BLaER1 treated with 17β-estradiol and CSF1 and Interleukin-3, amounts not matched to agents 10 nM and 100 nM (cell line): Measurements from ENCODE around the gene GPR157.
"Not testable (repeated sequence)": the region's sequence is repeated elsewhere in the genome, so short reads cannot be mapped to it uniquely, and the experiment has no call there.

Source experiments
- H3K27ac ChIP-seq, 11 experiments: shearing (Covaris generic); formaldehyde crosslinking; 2 replicates each; pipeline ENCODE4 v1.8.1; 2022
- H3K27me3 ChIP-seq, 11 experiments: shearing (Covaris generic); formaldehyde crosslinking; 2 replicates each; pipeline ENCODE4 v1.8.1; 2022
- H3K36me3 ChIP-seq, 11 experiments: shearing (Covaris generic); formaldehyde crosslinking; 2 replicates each; pipeline ENCODE4 v1.8.1; 2022
- H3K4me1 ChIP-seq, 10 experiments: shearing (Covaris generic); formaldehyde crosslinking; 2 replicates each; pipeline ENCODE4 v1.8.1; 2022
- H3K4me2 ChIP-seq, 11 experiments: shearing (Covaris generic); formaldehyde crosslinking; 2 replicates each; pipeline ENCODE4 v1.8.1; 2022
- H3K4me3 ChIP-seq, 10 experiments: shearing (Covaris generic); formaldehyde crosslinking; 2 replicates each; pipeline ENCODE4 v1.8.1; 2022
- H3K9ac ChIP-seq, 11 experiments: shearing (Covaris generic); formaldehyde crosslinking; 2 replicates each; pipeline ENCODE4 v1.8.1; 2022
- H3K9me3 ChIP-seq, 11 experiments: shearing (Covaris generic); formaldehyde crosslinking; replicated peaks in 1 of 11; 2 replicates each; pipeline ENCODE4 v1.8.1; 2022
- H4K20me1 ChIP-seq, 11 experiments: shearing (Covaris generic); formaldehyde crosslinking; 2 replicates each; pipeline ENCODE4 v1.8.1; 2022
- Cebpa-rat ChIP-seq, 11 experiments: shearing (Covaris generic); IDR thresholded peaks; 2 replicates each; pipeline ENCODE4 v1.8.1; 2022

Gene GPR157

GRCh38 chr1:9151328-9151860 is 22.5 kb upstream of the GPR157 start:
- H3K27me3 ChIP-seq: no peaks in the 10 kb centered on the region
- H3K36me3 ChIP-seq: peaks cover 0 to 42% (median 0%) of the 10 kb centered on the region in 11 experiments; a peak in 4 of 22 replicates
- no peak for TF ChIP-seq Cebpa-rat (IDR thresholded peaks at IDR 0.05)
- H3K4me1 ChIP-seq: peaks cover 29 to 47% (median 34%) of the 10 kb centered on the region in 10 experiments
- H3K9me3 ChIP-seq: no peaks in the 10 kb centered on the region
- no peak overlapping the region for H3K9ac ChIP-seq
- peaks cover 0 to 72% (median 4%) of the 10 kb centered on the region in 11 experiments; a peak in 10 of 22 replicates for H4K20me1 ChIP-seq
- peak overlapping the region in 10 of 11 experiments; percentile 9 to 94 (median 88); a peak in 16 of 22 replicates for H3K4me2 ChIP-seq
- peak overlapping the region in 1 of 11 experiments; percentile 63; a peak in 2 of 22 replicates for H3K27ac ChIP-seq
- no peak overlapping the region for H3K4me3 ChIP-seq

- peak overlapping the region in 4 of 11 experiments; percentile 52 to 68 (median 62); a peak in 5 of 22 replicates for H3K9ac ChIP-seq
- H3K27me3 ChIP-seq: no peaks in the 10 kb centered on the region
- H4K20me1 ChIP-seq: peaks cover 0 to 66% (median 4%) of the 10 kb centered on the region in 11 experiments; a peak in 10 of 22 replicates
- H3K27ac ChIP-seq: peak overlapping the region in 6 of 11 experiments; percentile 63 to 72 (median 67); a peak in 11 of 22 replicates
- H3K4me2 ChIP-seq: peak overlapping the region; percentile 73 to 94 (median 89)
- no peak for TF ChIP-seq Cebpa-rat (IDR thresholded peaks at IDR 0.05)
- no peaks in the 10 kb centered on the region for H3K9me3 ChIP-seq
- peaks cover 29 to 48% (median 34%) of the 10 kb centered on the region in 10 experiments for H3K4me1 ChIP-seq
- H3K36me3 ChIP-seq: peaks cover 0 to 36% (median 0%) of the 10 kb centered on the region in 11 experiments; a peak in 4 of 22 replicates
- peak overlapping the region in 1 of 10 experiments; percentile 8; a peak in 2 of 20 replicates for H3K4me3 ChIP-seq
These were observed 21.9 kb upstream of the GPR157 start for GRCh38 chr1:9150582-9151327.

GRCh38 chr1:9149837-9150581 is 21.1 kb upstream of the GPR157 start:
- H3K27ac ChIP-seq: peak overlapping the region in 10 of 11 experiments; percentile 4 to 72 (median 64); a peak in 15 of 22 replicates
- peak overlapping the region in 6 of 10 experiments; percentile 8 to 35 (median 26); a peak in 6 of 20 replicates for H3K4me3 ChIP-seq
- H3K4me2 ChIP-seq: peak overlapping the region; percentile 73 to 94 (median 89)
- peak overlapping the region in 8 of 11 experiments; percentile 26 to 68 (median 58); a peak in 14 of 22 replicates for H3K9ac ChIP-seq
- peaks cover 29 to 56% (median 34%) of the 10 kb centered on the region in 10 experiments for H3K4me1 ChIP-seq
- H4K20me1 ChIP-seq: peaks cover 0 to 65% (median 4%) of the 10 kb centered on the region in 11 experiments; a peak in 9 of 22 replicates
- H3K36me3 ChIP-seq: peaks cover 0 to 36% (median 0%) of the 10 kb centered on the region in 11 experiments; a peak in 4 of 22 replicates
- H3K9me3 ChIP-seq: no peaks in the 10 kb centered on the region
- TF ChIP-seq Cebpa-rat (IDR thresholded peaks at IDR 0.05): peak in 3 of 11 experiments; percentile 41 to 72 (median 68); a peak in 4 of 22 replicates
- H3K27me3 ChIP-seq: no peaks in the 10 kb centered on the region

GRCh38 chr1:9149151-9149550 is 20.2 kb upstream of the GPR157 start:
- H3K4me2 ChIP-seq: peak overlapping the region; percentile 73 to 94 (median 89)
- no peaks in the 10 kb centered on the region for H3K27me3 ChIP-seq
- H4K20me1 ChIP-seq: peaks cover 0 to 59% (median 0%) of the 10 kb centered on the region in 11 experiments; a peak in 7 of 22 replicates
- peaks cover 29 to 64% (median 34%) of the 10 kb centered on the region in 10 experiments for H3K4me1 ChIP-seq
- H3K9me3 ChIP-seq: no peaks in the 10 kb centered on the region
- peak overlapping the region in 5 of 11 experiments; percentile 26 to 68 (median 61); a peak in 8 of 22 replicates for H3K9ac ChIP-seq
- TF ChIP-seq Cebpa-rat (IDR thresholded peaks at IDR 0.05): no peak
- H3K27ac ChIP-seq: peak overlapping the region in 8 of 11 experiments; percentile 31 to 72 (median 66); a peak in 12 of 22 replicates
- H3K4me3 ChIP-seq: peak overlapping the region in 3 of 10 experiments; percentile 20 to 35 (median 34); a peak in 2 of 20 replicates
- H3K36me3 ChIP-seq: peaks cover 0 to 36% (median 0%) of the 10 kb centered on the region in 11 experiments; a peak in 4 of 22 replicates

GRCh38 chr1:9146156-9146555 is 17.3 kb upstream of the GPR157 start:
- Histone ChIP-seq H3K9ac (no peak overlapping the region), H3K27me3 (no peaks in the 10 kb centered on the region), H4K20me1 (peaks cover 0 to 29% (median 0%) of the 10 kb centered on the region in 11 experiments; a peak in 5 of 22 replicates)

GRCh38 chr1:9145714-9146113 is 16.8 kb upstream of the GPR157 start:
- no peak overlapping the region for H3K4me3 ChIP-seq
- H3K9me3 ChIP-seq: no peaks in the 10 kb centered on the region
- H3K4me2 ChIP-seq: peak overlapping the region in 1 of 11 experiments; percentile 16; a peak in 1 of 22 replicates
- TF ChIP-seq Cebpa-rat (IDR thresholded peaks at IDR 0.05): no peak
- H4K20me1 ChIP-seq: peaks cover 0 to 24% (median 0%) of the 10 kb centered on the region in 11 experiments; a peak in 3 of 22 replicates
- H3K27ac ChIP-seq: no peak overlapping the region
- peaks cover 0 to 7% (median 0%) of the 10 kb centered on the region in 11 experiments; a peak in 3 of 22 replicates for H3K36me3 ChIP-seq
- no peaks in the 10 kb centered on the region for H3K27me3 ChIP-seq
- H3K4me1 ChIP-seq: peaks cover 20 to 62% (median 39%) of the 10 kb centered on the region in 10 experiments
- H3K9ac ChIP-seq: no peak overlapping the region

More at GRCh38 chr1:9146156-9146555, 17.3 kb upstream of the GPR157 start:
- no peak for TF ChIP-seq Cebpa-rat (IDR thresholded peaks at IDR 0.05)
- H3K27ac ChIP-seq: no peak overlapping the region
- H3K9me3 ChIP-seq: no peaks in the 10 kb centered on the region
- peak overlapping the region in 1 of 11 experiments; percentile 16; a peak in 1 of 22 replicates for H3K4me2 ChIP-seq
- H3K4me1 ChIP-seq: peaks cover 24 to 67% (median 43%) of the 10 kb centered on the region in 10 experiments
- H3K36me3 ChIP-seq: peaks cover 0 to 11% (median 0%) of the 10 kb centered on the region in 11 experiments; a peak in 3 of 22 replicates
- H3K4me3 ChIP-seq: no peak overlapping the region

- peak overlapping the region in 1 of 11 experiments; percentile 16; a peak in 1 of 22 replicates for H3K4me2 ChIP-seq
- no peaks in the 10 kb centered on the region for H3K27me3 ChIP-seq
- H3K9ac ChIP-seq: no peak overlapping the region
- no peak for TF ChIP-seq Cebpa-rat (IDR thresholded peaks at IDR 0.05)
- no peak overlapping the region for H3K4me3 ChIP-seq
- no peak overlapping the region for H3K27ac ChIP-seq
- H3K9me3 ChIP-seq: no peaks in the 10 kb centered on the region
- peaks cover 0 to 19% (median 0%) of the 10 kb centered on the region in 11 experiments; a peak in 2 of 22 replicates for H4K20me1 ChIP-seq
- peaks cover 14 to 57% (median 34%) of the 10 kb centered on the region in 10 experiments for H3K4me1 ChIP-seq
- H3K36me3 ChIP-seq: peaks cover 0 to 1% (median 0%) of the 10 kb centered on the region in 11 experiments; a peak in 2 of 22 replicates
These were observed 16.2 kb upstream of the GPR157 start for GRCh38 chr1:9145021-9145668.

- not testable (repeated sequence) for H3K27me3 ChIP-seq, H3K9ac ChIP-seq, H3K36me3 ChIP-seq, H3K4me3 ChIP-seq, H3K27ac ChIP-seq, H3K9me3 ChIP-seq
- peaks cover 0 to 12% (median 0%) of the 10 kb centered on the region in 11 experiments; a peak in 2 of 22 replicates for H4K20me1 ChIP-seq
- peaks cover 8 to 50% (median 27%) of the 10 kb centered on the region in 10 experiments for H3K4me1 ChIP-seq
- H3K4me2 ChIP-seq: peak overlapping the region in 2 of 11 experiments; percentile 56 to 82; a peak in 2 of 22 replicates
These were observed 15.6 kb upstream of the GPR157 start for GRCh38 chr1:9144494-9144893.
